Sigmoid colon (tissue), 7 donors: ENCODE measurements around the gene HNRNPA0. TPM values are rescaled to one million over a fixed set of nuclear protein-coding genes. Genes with fewer than 3 reads are reported as not detected.
A peak's percentile ranks its signal among the peaks of the same experiment; 100 is the strongest.

Experiments used
- DNase-seq: peaks from one replicate; pipeline ENCODE4 v3.0.0-alpha.2; 2019
- H3K27ac ChIP-seq, 4 donors: fragments of 200-600 bp; sonication (generic); one replicate each; pipeline ENCODE4 v1.5.1; 2016 to 2019; ENCODE audit warnings: mild to moderate bottlenecking in 1 of 4
- H3K27me3 ChIP-seq, 3 donors: fragments of 200-600 bp; sonication (generic); one replicate each; pipeline ENCODE4 v1.5.1; 2019; ENCODE audit warnings: mild to moderate bottlenecking in 1 of 3
- H3K36me3 ChIP-seq, 4 donors: fragments of 200-600 bp; sonication (generic); one replicate each; pipeline ENCODE4 v1.5.1; 2016 to 2019
- H3K4me1 ChIP-seq, 4 donors: fragments of 200-600 bp; sonication (generic); one replicate each; pipeline ENCODE4 v1.5.1; 2017 to 2019
- H3K4me3 ChIP-seq, 4 donors: fragments of 200-600 bp; sonication (generic); one replicate each; pipeline ENCODE4 v1.5.1; 2017 to 2019; ENCODE audit warnings: mild to moderate bottlenecking in 2 of 4, moderate library complexity in 1 of 4
- H3K9me3 ChIP-seq, 4 donors: fragments of 200-600 bp in 3 of 4; sonication (generic) in 3 of 4; one replicate each; pipeline versions ENCODE4 v1.5.1 to v1.6.1; 2013 to 2019
- EP300 ChIP-seq, 4 donors: sonication (generic); formaldehyde crosslinking; IDR thresholded peaks; one replicate each; pipeline ENCODE4 v1.6.1; 2017; ENCODE audit warnings: antibody characterized with exemption in 4 of 4
- POLR2A ChIP-seq, 2 donors: fragments of 450-650 bp; IDR thresholded peaks; one replicate each; pipeline ENCODE4 v1.6.1; 2016; ENCODE audit warnings: antibody characterized with exemption in 2 of 2, mild to moderate bottlenecking in 2 of 2, moderate library complexity in 2 of 2
- POLR2AphosphoS5 ChIP-seq, 4 donors: sonication (generic); formaldehyde crosslinking; IDR thresholded peaks; one replicate each; pipeline ENCODE4 v1.6.1; 2017; ENCODE audit warnings: antibody characterized with exemption in 4 of 4
- WGBS, 2 donors: extraction: QIAGEN DNeasy Blood & Tissue Kit; methylation state at CpG; one replicate each; pipeline ENCODE4 v1.1.7; 2013; 5-methylcytosine and 5-hydroxymethylcytosine counted together
- intact Hi-C: fragments of 100-400 bp; cut with DNase I; formaldehyde crosslinking; loops from one replicate; pipeline ENCODE4 v1.15.1; 2023
- polyA plus RNA-seq, 3 donors: library from polyadenylated mRNA; stranded (reverse); fragments of 200-250 nt; gene quantifications; one replicate each; pipeline ENCODE4 v1.2.3, GENCODE V29; 2013
- total RNA-seq, 4 donors: library from RNA; depleted of rRNA; stranded (reverse); fragments of >200 nt; gene quantifications; one replicate each; pipeline ENCODE4 v1.1.0, GENCODE V29; 2016
- TF ChIP-seq, protein P1 (sequence below), 4 experiments: fragments of 450-650 bp in 3 of 4; fragments of 200-600 bp in 1 of 4; IDR thresholded peaks; one replicate each; pipeline ENCODE4 v1.5.1; 2016 to 2019; ENCODE audit warnings: antibody characterized with exemption in 4 of 4, mild to moderate bottlenecking in 3 of 4, moderate library complexity in 2 of 4
- donor health status: healthy with polysubstance abuse.
- donor health status: Bipolar disorder and iron deficiency.
- donor health status: healthy.

Gene HNRNPA0
- total and polyA plus RNA-seq, 7 donors, result 10.0 to 34.0 (median 12.2) TPM

- intact Hi-C loops, result no loop called here
- H3K27me3 ChIP-seq, result no peaks in the 10 kb centered on the region
- H3K9me3 ChIP-seq, result no peaks in the 10 kb centered on the region
- peak within 1 kb of the TSS; percentile 4 to 48 (median 28) for H3K27ac ChIP-seq
- peak within 1 kb of the TSS; percentile 8 to 43 (median 36) for H3K4me3 ChIP-seq
- no peak for TF ChIP-seq POLR2A (IDR thresholded peaks at IDR 0.05)
- TF ChIP-seq POLR2AphosphoS5 (IDR thresholded peaks at IDR 0.05), result no peak
- no peak for TF ChIP-seq EP300 (IDR thresholded peaks at IDR 0.05)
- TF ChIP-seq, protein P1, sequence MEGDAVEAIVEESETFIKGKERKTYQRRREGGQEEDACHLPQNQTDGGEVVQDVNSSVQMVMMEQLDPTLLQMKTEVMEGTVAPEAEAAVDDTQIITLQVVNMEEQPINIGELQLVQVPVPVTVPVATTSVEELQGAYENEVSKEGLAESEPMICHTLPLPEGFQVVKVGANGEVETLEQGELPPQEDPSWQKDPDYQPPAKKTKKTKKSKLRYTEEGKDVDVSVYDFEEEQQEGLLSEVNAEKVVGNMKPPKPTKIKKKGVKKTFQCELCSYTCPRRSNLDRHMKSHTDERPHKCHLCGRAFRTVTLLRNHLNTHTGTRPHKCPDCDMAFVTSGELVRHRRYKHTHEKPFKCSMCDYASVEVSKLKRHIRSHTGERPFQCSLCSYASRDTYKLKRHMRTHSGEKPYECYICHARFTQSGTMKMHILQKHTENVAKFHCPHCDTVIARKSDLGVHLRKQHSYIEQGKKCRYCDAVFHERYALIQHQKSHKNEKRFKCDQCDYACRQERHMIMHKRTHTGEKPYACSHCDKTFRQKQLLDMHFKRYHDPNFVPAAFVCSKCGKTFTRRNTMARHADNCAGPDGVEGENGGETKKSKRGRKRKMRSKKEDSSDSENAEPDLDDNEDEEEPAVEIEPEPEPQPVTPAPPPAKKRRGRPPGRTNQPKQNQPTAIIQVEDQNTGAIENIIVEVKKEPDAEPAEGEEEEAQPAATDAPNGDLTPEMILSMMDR (IDR thresholded peaks at IDR 0.05), result no peak
- WGBS, 2 donors, result 3 to 14% methylated on average over 12 of the region's 12 CpGs
- H3K36me3 ChIP-seq, result no peaks in the 10 kb centered on the region
- H3K4me1 ChIP-seq, result peaks cover 0 to 19% (median 12%) of the 10 kb centered on the region in 4 donors
- DNase-seq, result no peak
Measured at GRCh38 chr5:137735555-137736284, 18.4 kb downstream of the HNRNPA0 start, which contains the start of gene KLHL3. Gene KLHL3 (minus strand): TSS chr5:137736089. CDS start chr5:137735646, 443 bp downstream.

GRCh38 chr5:137734962-137735554, 19.1 kb downstream of the HNRNPA0 start:
- peak; percentile 68 for DNase-seq
- WGBS, 2 donors, result 7 to 16% methylated on average over 14 of the region's 14 CpGs

DNA sequence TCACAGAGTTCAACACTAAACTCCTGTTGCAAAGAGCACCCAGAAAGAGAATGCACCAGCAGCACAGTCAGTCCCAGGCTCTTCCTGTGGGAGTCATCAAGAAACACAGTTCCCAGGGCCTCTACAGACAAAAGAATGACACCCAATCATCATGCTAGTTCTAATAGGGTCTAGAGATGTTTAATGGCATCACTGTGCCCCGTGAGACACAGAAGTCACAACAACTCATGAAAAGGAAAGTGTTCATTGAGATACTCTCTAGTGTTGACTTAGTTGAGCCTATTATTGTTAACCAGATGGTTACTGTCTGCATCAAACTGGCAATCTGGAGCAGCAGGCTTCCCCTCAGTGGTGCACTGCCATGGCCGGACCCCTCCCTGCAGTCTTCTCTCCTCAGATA, 19.8 kb downstream of the HNRNPA0 start:
- Histone ChIP-seq H3K9me3 (no peaks in the 10 kb centered on the region), H3K27me3 (no peaks in the 10 kb centered on the region), H3K4me1 (peaks cover 0 to 19% (median 12%) of the 10 kb centered on the region in 4 donors), H3K27ac (peak overlapping the region in 1 of 4 donors; percentile 48), H3K4me3 (no peak overlapping the region), H3K36me3 (no peaks in the 10 kb centered on the region)
- TF ChIP-seq POLR2AphosphoS5 (IDR thresholded peaks at IDR 0.05) (no peak), EP300 (IDR thresholded peaks at IDR 0.05) (no peak), POLR2A (IDR thresholded peaks at IDR 0.05) (no peak)
- TF ChIP-seq, protein P1 (IDR thresholded peaks at IDR 0.05), result no peak
- intact Hi-C loops, result no loop called here
- no peak for DNase-seq
- WGBS, 2 donors, result 55 to 74% methylated on average over 2 of the region's 2 CpGs

More at GRCh38 chr5:137734962-137735554, 19.1 kb downstream of the HNRNPA0 start:
- H3K4me3 ChIP-seq, result peak overlapping the region; percentile 8 to 43 (median 36)
- H3K27ac ChIP-seq, result peak overlapping the region; percentile 4 to 48 (median 28)
- H3K9me3 ChIP-seq, result no peaks in the 10 kb centered on the region
- H3K36me3 ChIP-seq, result no peaks in the 10 kb centered on the region
- H3K27me3 ChIP-seq, result no peaks in the 10 kb centered on the region
- TF ChIP-seq, protein P1 (IDR thresholded peaks at IDR 0.05), result no peak
- TF ChIP-seq POLR2A (IDR thresholded peaks at IDR 0.05) (no peak), POLR2AphosphoS5 (IDR thresholded peaks at IDR 0.05) (no peak), EP300 (IDR thresholded peaks at IDR 0.05) (no peak)
- intact Hi-C loops, result no loop called here
- peaks cover 0 to 19% (median 12%) of the 10 kb centered on the region in 4 donors for H3K4me1 ChIP-seq

DNA sequence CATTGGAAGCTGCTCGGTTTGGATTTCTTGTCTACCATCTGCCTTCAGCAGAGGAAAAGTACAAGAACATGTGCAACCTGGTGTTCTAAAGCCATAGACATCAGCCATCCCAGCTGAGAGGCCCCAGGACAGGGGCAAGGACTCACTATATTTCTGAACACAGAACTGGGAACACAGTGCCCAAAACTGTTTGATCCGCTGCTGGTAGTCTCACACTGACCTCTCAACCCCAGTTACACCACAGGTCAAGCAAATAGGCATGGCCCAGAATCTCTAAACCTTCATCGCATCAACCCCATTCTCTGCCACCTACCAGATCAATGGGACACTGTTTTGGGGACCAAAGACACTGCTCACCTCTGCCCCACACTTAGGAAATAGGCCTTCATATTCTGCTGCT, 20.2 kb downstream of the HNRNPA0 start:
- Histone ChIP-seq H3K27me3 (no peaks in the 10 kb centered on the region), H3K27ac (no peak overlapping the region)
- intact Hi-C loops, result no loop called here

More for the DNA sequence above, 20.2 kb downstream of the HNRNPA0 start:
- H3K4me1 ChIP-seq, result peaks cover 0 to 19% (median 12%) of the 10 kb centered on the region in 4 donors
- 96 to 97% methylated on average over 3 of the region's 3 CpGs for WGBS, 2 donors
- TF ChIP-seq, protein P1 (IDR thresholded peaks at IDR 0.05), result no peak
- no peak for TF ChIP-seq POLR2AphosphoS5 (IDR thresholded peaks at IDR 0.05)
- no peak for TF ChIP-seq POLR2A (IDR thresholded peaks at IDR 0.05)
- no peak for TF ChIP-seq EP300 (IDR thresholded peaks at IDR 0.05)
- no peak for DNase-seq
- no peaks in the 10 kb centered on the region for H3K36me3 ChIP-seq
- no peak overlapping the region for H3K4me3 ChIP-seq
- no peaks in the 10 kb centered on the region for H3K9me3 ChIP-seq
